Activated CD4-positive, alpha-beta T cell treated with anti-CD3 and anti-CD28 coated beads for 36 hours (primary cell): Measurements from ENCODE around the gene NUAK1. TPM values are rescaled to one million over a fixed set of nuclear protein-coding genes. Genes with fewer than 3 reads are reported as not detected.
"Not testable (repeated sequence)": the region's sequence is repeated elsewhere in the genome, so short reads cannot be mapped to it uniquely, and the experiment has no call there.

Experiments used
- ATAC-seq: fragments of 200-7000 bp; cut with Tn5 transposase; one replicate; pipeline ENCODE4 v1.10.0; 2021; ENCODE audit warnings: mild to moderate bottlenecking, moderate library complexity
- CTCF ChIA-PET: fragments of 350-600 bp; sonication (Branson Sonifier 250); formaldehyde crosslinking; loops from one replicate; lab custom pipeline; 2021; ENCODE audit warnings: antibody characterized with exemption; lab: Charles Lee
- POLR2A ChIA-PET: fragments of 350-600 bp; sonication (Branson Sonifier 250); formaldehyde crosslinking; loops from one replicate; lab custom pipeline; 2021; ENCODE audit warnings: antibody characterized with exemption, inconsistent platforms; lab: Charles Lee
- DNase-seq: peaks from one replicate; pipeline ENCODE4 v3.0.0-alpha.2; 2020
- H3K27ac Mint-ChIP-seq: one replicate; pipeline ENCODE4 v1.8.0; 2021; ENCODE audit warnings: mixed read lengths
- H3K27me3 Mint-ChIP-seq: one replicate; pipeline ENCODE4 v1.8.0; 2021; ENCODE audit warnings: mixed read lengths
- H3K36me3 Mint-ChIP-seq: one replicate; pipeline ENCODE4 v1.8.0; 2021; ENCODE audit warnings: low read depth, mixed read lengths
- H3K4me1 Mint-ChIP-seq: one replicate; pipeline ENCODE4 v1.8.0; 2021; ENCODE audit warnings: mixed read lengths
- H3K4me3 Mint-ChIP-seq: one replicate; pipeline ENCODE4 v1.8.0; 2021; ENCODE audit warnings: mild to moderate bottlenecking, moderate library complexity, mixed read lengths
- H3K9me3 Mint-ChIP-seq: one replicate; pipeline ENCODE4 v1.8.0; 2021; ENCODE audit warnings: low read depth, mixed read lengths
- intact Hi-C, 2 experiments: fragments of 100-400 bp; cut with DNase I in 1 of 2; cut with micrococcal nuclease in 1 of 2; formaldehyde crosslinking; loops; one replicate each; pipeline versions ENCODE4 v1.14.2 to v1.15.1; 2022 to 2024; cut with DNase I, micrococcal nuclease
- total RNA-seq, 2 experiments: library from RNA; stranded (reverse); gene quantifications; one replicate each; pipeline ENCODE4 v1.2.3, GENCODE V29; 2021

NUAK1 gene
- total RNA-seq, 2 experiments from 2014 or later, result not detected

GRCh38 chr12:106022568-106023012 is 116.2 kb downstream of the NUAK1 start:
- no peak for ATAC-seq
- POLR2A ChIA-PET, result no interaction called here

GRCh38 chr12:106021516-106021915 is 117.2 kb downstream of the NUAK1 start:
- Mint-ChIP-seq H3K27me3 (peaks cover 9% of the 10 kb centered on the region), H3K36me3 (no peaks in the 10 kb centered on the region), H3K4me1 (no peaks in the 10 kb centered on the region), H3K9me3 (peaks cover 13% of the 10 kb centered on the region), H3K27ac (no peak overlapping the region), H3K4me3 (no peak overlapping the region)
- DNase-seq (no peak), ATAC-seq (no peak)
- CTCF ChIA-PET, result no interaction called here
- intact Hi-C loops, result no loop called here
- POLR2A ChIA-PET, result no interaction called here

More at GRCh38 chr12:106022568-106023012, 116.2 kb downstream of the NUAK1 start:
- Mint-ChIP-seq H3K27me3 (peaks cover 10% of the 10 kb centered on the region), H3K4me3 (no peak overlapping the region), H3K36me3 (no peaks in the 10 kb centered on the region), H3K27ac (no peak overlapping the region), H3K9me3 (peaks cover 12% of the 10 kb centered on the region), H3K4me1 (no peaks in the 10 kb centered on the region)
- no peak for DNase-seq
- intact Hi-C loops, result no loop called here
- CTCF ChIA-PET, result no interaction called here

GRCh38 chr12:106020736-106021135 is 118.0 kb downstream of the NUAK1 start:
- ChIA-PET CTCF (no interaction called here), POLR2A (no interaction called here)
- Mint-ChIP-seq H3K9me3 (peaks cover 13% of the 10 kb centered on the region), H3K4me3 (no peak overlapping the region), H3K27me3 (peaks cover 7% of the 10 kb centered on the region), H3K36me3 (no peaks in the 10 kb centered on the region), H3K4me1 (no peaks in the 10 kb centered on the region), H3K27ac (no peak overlapping the region)
- ATAC-seq (no peak), DNase-seq (no peak)
- intact Hi-C loops, result no loop called here

GRCh38 chr12:106019144-106019543 is 119.6 kb downstream of the NUAK1 start:
- ChIA-PET CTCF (no interaction called here), POLR2A (no interaction called here)
- Mint-ChIP-seq H3K27me3 (peaks cover 7% of the 10 kb centered on the region), H3K27ac (no peak overlapping the region), H3K4me1 (no peaks in the 10 kb centered on the region), H3K4me3 (no peak overlapping the region), H3K36me3 (no peaks in the 10 kb centered on the region), H3K9me3 (peaks cover 13% of the 10 kb centered on the region)
- intact Hi-C loops, result no loop called here
- ATAC-seq, result no peak
- no peak for DNase-seq

- H3K27me3 Mint-ChIP-seq, result peaks cover 12% of the 10 kb centered on the region
- no peaks in the 10 kb centered on the region for H3K36me3 Mint-ChIP-seq
- ATAC-seq, result no peak
- ChIA-PET CTCF (no interaction called here), POLR2A (no interaction called here)
- peaks cover 13% of the 10 kb centered on the region for H3K9me3 Mint-ChIP-seq
- H3K4me3 Mint-ChIP-seq, result no peak overlapping the region
- intact Hi-C loops, result no loop called here
- no peak for DNase-seq
- no peaks in the 10 kb centered on the region for H3K4me1 Mint-ChIP-seq
- no peak overlapping the region for H3K27ac Mint-ChIP-seq
Measured at GRCh38 chr12:106018286-106018685, 120.5 kb downstream of the NUAK1 start.

- POLR2A ChIA-PET, H3K27ac Mint-ChIP-seq, H3K4me1 Mint-ChIP-seq, ATAC-seq, CTCF ChIA-PET, H3K4me3 Mint-ChIP-seq, intact Hi-C loops, H3K36me3 Mint-ChIP-seq, DNase-seq: not testable (repeated sequence)
- H3K27me3 Mint-ChIP-seq, result peaks cover 12% of the 10 kb centered on the region
- peaks cover 13% of the 10 kb centered on the region for H3K9me3 Mint-ChIP-seq
Measured at GRCh38 chr12:106016601-106017278, 122.0 kb downstream of the NUAK1 start.

GRCh38 chr12:106015646-106016045 is 123.1 kb downstream of the NUAK1 start:
- Mint-ChIP-seq H3K27ac (no peak overlapping the region), H3K9me3 (peaks cover 13% of the 10 kb centered on the region), H3K36me3 (no peaks in the 10 kb centered on the region), H3K27me3 (peaks cover 12% of the 10 kb centered on the region), H3K4me1 (no peaks in the 10 kb centered on the region), H3K4me3 (no peak overlapping the region)
- DNase-seq (no peak), ATAC-seq (no peak)
- intact Hi-C loops, result no loop called here
- CTCF ChIA-PET, result interaction anchor here (1.0 kb wide), 1 partner anchor 10 kb away, joined by 3 read pairs; no protein-coding TSS in a partner anchor
- POLR2A ChIA-PET, result no interaction called here

- Mint-ChIP-seq H3K36me3 (no peaks in the 10 kb centered on the region), H3K4me1 (no peaks in the 10 kb centered on the region), H3K27ac (no peak overlapping the region), H3K27me3 (peaks cover 5% of the 10 kb centered on the region), H3K4me3 (no peak overlapping the region), H3K9me3 (peaks cover 7% of the 10 kb centered on the region)
- DNase-seq (no peak), ATAC-seq (no peak)
- ChIA-PET POLR2A (no interaction called here), CTCF (no interaction called here)
- intact Hi-C loops, result no loop called here
Measured at GRCh38 chr12:106013941-106014340, 124.8 kb downstream of the NUAK1 start.

Other genes starting within 250 kb of the NUAK1 start
- 10 to 100 TPM; 13.7 to 15.6 TPM for gene CKAP4, start 109.1 kb upstream of the NUAK1 start, total RNA-seq
- 10 to 100 TPM in 1 of 2 experiments, 1 to 10 TPM in 1; 8.6 to 11.8 TPM for gene TCP11L2, start 163.8 kb upstream of the NUAK1 start, total RNA-seq
- gene POLR3B, start 218.8 kb upstream of the NUAK1 start, total RNA-seq, result 10 to 100 TPM in 1 of 2 experiments, 1 to 10 TPM in 1; 9.1 to 11.7 TPM